Gastroesophageal sphincter (tissue), 3 donors: ENCODE results near the gene RAD51C.
A peak's percentile ranks its signal among the peaks of the same experiment; 100 is the strongest.

Experiments used
- CTCF ChIP-seq, 4 experiments: fragments of 200-600 bp in 2 of 4; fragments of 450-650 bp in 2 of 4; sonication (generic) in 1 of 4; IDR thresholded peaks; one replicate each; pipeline ENCODE4 v1.5.1; 2017 to 2019; ENCODE audit warnings: antibody characterized with exemption in 4 of 4, mild to moderate bottlenecking in 2 of 4, moderate library complexity in 2 of 4
- EP300 ChIP-seq: sonication (generic); formaldehyde crosslinking; IDR thresholded peaks from one replicate; pipeline ENCODE4 v1.6.1; 2017; ENCODE audit warnings: antibody characterized with exemption, mild to moderate bottlenecking
- POLR2A ChIP-seq, 2 donors: fragments of 450-650 bp; IDR thresholded peaks; one replicate each; pipeline ENCODE4 v1.6.1; 2017; ENCODE audit warnings: antibody characterized with exemption in 2 of 2, mild to moderate bottlenecking in 2 of 2, moderate library complexity in 1 of 2

- TF ChIP-seq EP300 (no peak), CTCF (IDR thresholded peaks at IDR 0.05) (peak in 1 of 4 experiments; percentile 22), POLR2A (IDR thresholded peaks at IDR 0.05) (peak; percentile 37 to 55)
These were observed at the start of gene RAD51C for GRCh38 chr17:58692239-58693055.
